Measurements from ENCODE around the gene SRRM2. TPM values are rescaled to one million over a fixed set of nuclear protein-coding genes. Genes with fewer than 3 reads are reported as not detected.

Gene SRRM2
- total RNA-seq, 3 donors from 2014 or later (not counting 1 experiment from before 2014, with no cell fraction given): 1,131 to 1,162 (median 1,149) TPM

DNA sequence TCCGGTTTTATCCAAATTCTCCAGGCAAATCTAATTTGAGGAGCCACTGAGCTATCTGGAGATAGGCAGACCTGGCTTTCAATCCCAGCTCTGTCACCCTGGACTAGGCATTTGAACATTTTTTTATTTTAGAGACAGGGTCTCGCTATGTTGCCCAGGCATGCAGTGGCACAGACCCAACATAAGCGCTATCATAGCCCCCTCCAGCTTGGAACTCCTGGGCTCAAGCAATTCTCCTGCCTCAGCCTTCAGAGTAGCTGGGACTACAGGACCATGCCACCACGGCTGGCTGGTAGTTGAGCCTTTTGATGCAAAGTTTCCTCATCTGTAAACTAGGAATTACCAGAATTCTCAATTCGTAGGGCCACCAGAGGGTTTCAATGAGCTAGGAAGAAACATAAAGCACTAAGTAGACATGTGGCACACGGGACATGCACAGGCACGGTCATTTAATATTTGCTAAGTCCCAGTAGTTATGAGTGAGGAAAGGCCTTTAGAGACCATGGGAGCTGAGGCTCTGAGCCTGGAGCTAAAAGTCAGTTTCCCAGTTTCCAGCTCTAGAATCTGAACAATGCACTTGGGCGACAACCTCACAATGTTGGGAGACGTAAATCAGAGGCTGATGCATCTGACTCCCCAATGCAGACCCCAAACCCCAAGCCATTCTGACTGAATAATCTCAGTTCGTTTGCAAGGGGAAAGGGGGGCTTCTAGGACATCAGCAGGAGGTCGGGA, 23.5 kb downstream of the SRRM2 start:
- H3K36me3 ChIP-seq (ENCODE audit: control insufficient read depth, insufficient read depth, low read length): peaks cover 30% of the 10 kb centered on the region
- H3K4me3 ChIP-seq (ENCODE audit: low read length): peak overlapping the region; percentile 73
- TF ChIP-seq, protein P1, sequence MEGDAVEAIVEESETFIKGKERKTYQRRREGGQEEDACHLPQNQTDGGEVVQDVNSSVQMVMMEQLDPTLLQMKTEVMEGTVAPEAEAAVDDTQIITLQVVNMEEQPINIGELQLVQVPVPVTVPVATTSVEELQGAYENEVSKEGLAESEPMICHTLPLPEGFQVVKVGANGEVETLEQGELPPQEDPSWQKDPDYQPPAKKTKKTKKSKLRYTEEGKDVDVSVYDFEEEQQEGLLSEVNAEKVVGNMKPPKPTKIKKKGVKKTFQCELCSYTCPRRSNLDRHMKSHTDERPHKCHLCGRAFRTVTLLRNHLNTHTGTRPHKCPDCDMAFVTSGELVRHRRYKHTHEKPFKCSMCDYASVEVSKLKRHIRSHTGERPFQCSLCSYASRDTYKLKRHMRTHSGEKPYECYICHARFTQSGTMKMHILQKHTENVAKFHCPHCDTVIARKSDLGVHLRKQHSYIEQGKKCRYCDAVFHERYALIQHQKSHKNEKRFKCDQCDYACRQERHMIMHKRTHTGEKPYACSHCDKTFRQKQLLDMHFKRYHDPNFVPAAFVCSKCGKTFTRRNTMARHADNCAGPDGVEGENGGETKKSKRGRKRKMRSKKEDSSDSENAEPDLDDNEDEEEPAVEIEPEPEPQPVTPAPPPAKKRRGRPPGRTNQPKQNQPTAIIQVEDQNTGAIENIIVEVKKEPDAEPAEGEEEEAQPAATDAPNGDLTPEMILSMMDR (IDR thresholded peaks at IDR 0.05): no peak
- Mint-ChIP-seq H3K4me3 (peak overlapping the region; percentile 89), H3K9me3 (no peaks in the 10 kb centered on the region), H3K4me1 (peaks cover 29 to 41% of the 10 kb centered on the region in 2 donors), H3K36me3 (peaks cover 8% of the 10 kb centered on the region), H3K27me3 (ENCODE audit: low read depth in 2 of 2) (no peaks in the 10 kb centered on the region), H3K27ac (peak overlapping the region; percentile 93 to 95)
- H3K27ac ChIP-seq (ENCODE audit: low read length): peak overlapping the region; percentile 79
- ATAC-seq (no peak), DNase-seq (peak in 1 of 2 donors; percentile 16)
- no peaks in the 10 kb centered on the region for H3K27me3 ChIP-seq (ENCODE audit: control insufficient read depth, insufficient read depth, low read length)
- H3K9me3 ChIP-seq (ENCODE audit: control insufficient read depth, insufficient read depth, low read length): no peaks in the 10 kb centered on the region
- H3K4me1 ChIP-seq (ENCODE audit: control insufficient read depth, insufficient read depth, low read length): peaks cover 46% of the 10 kb centered on the region
- WGBS (ENCODE audit: insufficient coverage): 72% methylated on average over 11 of the region's 11 CpGs
- intact Hi-C loops (cut with micrococcal nuclease): loop anchor here (2.0 kb wide), 1 partner anchor 23 kb away; the partner anchor contains the start of gene SRRM2

DNA sequence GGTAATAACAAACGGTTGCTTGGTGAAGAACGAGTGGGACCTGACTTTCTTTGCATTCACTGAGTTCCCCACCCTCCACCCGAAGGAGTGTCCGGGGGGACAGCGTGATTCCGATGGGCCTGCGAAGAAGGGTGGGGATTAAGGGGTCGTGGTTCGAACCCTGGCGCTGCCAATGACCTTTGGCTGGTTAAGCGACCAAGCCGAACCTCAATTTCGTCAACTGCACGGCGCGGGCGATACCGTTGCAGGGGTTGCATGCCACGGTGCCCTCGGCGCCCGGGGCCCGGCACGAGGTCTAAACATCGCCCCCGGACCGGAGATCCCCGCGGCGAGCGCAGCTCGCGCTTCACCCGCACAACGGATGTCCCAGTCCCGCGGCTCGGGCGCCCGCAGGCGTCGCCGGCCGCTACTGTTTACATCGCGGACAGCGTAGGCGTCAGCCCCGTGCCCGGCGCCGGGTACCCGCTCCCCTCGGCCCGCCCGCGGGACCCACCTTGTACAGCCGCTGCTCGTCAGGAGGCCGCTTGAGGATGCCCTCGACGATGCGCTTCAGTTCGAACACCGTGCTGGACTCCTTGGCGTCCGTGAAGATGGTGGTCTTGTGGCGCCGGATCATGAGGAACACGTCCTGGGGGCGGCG, 24.2 kb downstream of the SRRM2 start:
- Histone ChIP-seq H3K9me3 (ENCODE audit: control insufficient read depth, insufficient read depth, low read length) (no peaks in the 10 kb centered on the region), H3K36me3 (ENCODE audit: control insufficient read depth, insufficient read depth, low read length) (peaks cover 23% of the 10 kb centered on the region), H3K4me1 (ENCODE audit: control insufficient read depth, insufficient read depth, low read length) (peaks cover 49% of the 10 kb centered on the region), H3K4me3 (ENCODE audit: low read length) (peak overlapping the region; percentile 73), H3K27ac (ENCODE audit: low read length) (peak overlapping the region; percentile 79), H3K27me3 (ENCODE audit: control insufficient read depth, insufficient read depth, low read length) (no peaks in the 10 kb centered on the region)
- no peaks in the 10 kb centered on the region for H3K27me3 Mint-ChIP-seq (ENCODE audit: low read depth in 2 of 2)
- DNase-seq: peak; percentile 51 to 63
- ATAC-seq: peak; percentile 34 to 56 (median 53)
- peak overlapping the region; percentile 89 for H3K4me3 Mint-ChIP-seq
- H3K36me3 Mint-ChIP-seq: peaks cover 8% of the 10 kb centered on the region
- peak overlapping the region; percentile 93 to 95 for H3K27ac Mint-ChIP-seq
- peaks cover 29 to 38% of the 10 kb centered on the region in 2 donors for H3K4me1 Mint-ChIP-seq
- intact Hi-C loops (cut with micrococcal nuclease): loop anchor here (2.0 kb wide), 1 partner anchor 24 kb away; the partner anchor contains the start of gene SRRM2
- TF ChIP-seq, protein P1 (IDR thresholded peaks at IDR 0.05): no peak
- WGBS (ENCODE audit: insufficient coverage): under 1% methylated on average over 70 of the region's 72 CpGs
- no peaks in the 10 kb centered on the region for H3K9me3 Mint-ChIP-seq

DNA sequence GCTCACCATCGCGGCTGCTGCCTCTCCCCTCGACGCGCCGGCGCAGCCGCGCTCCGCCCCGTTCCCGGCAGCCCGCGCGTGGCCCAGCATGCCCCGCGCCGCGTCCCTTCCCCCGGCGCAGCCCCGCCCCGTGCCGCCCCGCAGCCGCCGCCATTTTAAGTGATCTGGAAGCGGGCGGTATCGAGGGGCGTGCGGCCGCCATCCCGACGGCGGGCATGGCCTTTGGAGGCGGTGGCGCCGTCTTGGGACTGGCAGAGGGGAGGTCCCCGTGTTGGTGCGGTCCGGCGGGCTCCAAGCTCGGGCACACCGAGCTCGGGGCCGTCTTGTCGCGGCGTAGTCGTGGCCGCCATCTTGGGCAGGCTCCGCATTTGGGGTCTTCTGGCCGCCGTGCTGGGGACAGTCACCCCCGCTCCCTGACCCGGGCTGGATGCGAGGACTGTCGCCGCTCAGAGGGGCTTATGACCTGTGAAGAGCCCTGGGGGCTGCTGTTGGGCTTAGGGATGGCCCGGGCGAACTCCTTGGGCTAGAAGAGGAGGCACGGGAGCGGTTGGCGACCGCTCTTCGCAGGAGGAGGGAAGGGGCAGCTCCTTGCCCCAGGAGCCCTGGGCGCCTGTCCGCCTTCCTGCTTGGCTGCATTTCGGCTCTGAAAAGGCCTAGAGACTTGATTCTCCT, 24.9 kb downstream of the SRRM2 start, which contains the start of gene ELOB:
Gene ELOB (minus strand): TSS at position 50 of the 672 bp plus-strand sequence. CDS start 41 bp downstream, at position 9.
- peak within 1 kb of the TSS; percentile 95 for H3K4me3 ChIP-seq (ENCODE audit: low read length)
- H3K4me1 ChIP-seq (ENCODE audit: control insufficient read depth, insufficient read depth, low read length): peaks cover 49% of the 10 kb centered on the region
- Mint-ChIP-seq H3K4me3 (peak within 1 kb of the TSS; percentile 90), H3K27me3 (ENCODE audit: low read depth in 2 of 2) (no peaks in the 10 kb centered on the region), H3K9me3 (no peaks in the 10 kb centered on the region), H3K4me1 (peaks cover 25 to 32% of the 10 kb centered on the region in 2 donors), H3K27ac (peak within 1 kb of the TSS; percentile 93 to 95), H3K36me3 (peaks cover 7% of the 10 kb centered on the region)
- WGBS (ENCODE audit: insufficient coverage): under 1% methylated on average over 70 of the region's 70 CpGs
- TF ChIP-seq, protein P1 (IDR thresholded peaks at IDR 0.05): no peak
- peaks cover 17% of the 10 kb centered on the region for H3K36me3 ChIP-seq (ENCODE audit: control insufficient read depth, insufficient read depth, low read length)
- no peaks in the 10 kb centered on the region for H3K9me3 ChIP-seq (ENCODE audit: control insufficient read depth, insufficient read depth, low read length)
- ATAC-seq: peak; percentile 87 to 97 (median 88)
- H3K27ac ChIP-seq (ENCODE audit: low read length): peak within 1 kb of the TSS; percentile 95
- intact Hi-C loops (cut with micrococcal nuclease): loop anchor here (2.0 kb wide), 1 partner anchor 25 kb away; the partner anchor contains the start of gene SRRM2
- H3K27me3 ChIP-seq (ENCODE audit: control insufficient read depth, insufficient read depth, low read length): no peaks in the 10 kb centered on the region
- peak; percentile 88 to 94 for DNase-seq
